Activated T-cell treated with anti-CD3 and anti-CD28 coated beads, Interleukin-2, amount 50 U/mL, for 72 hours (primary cell): ENCODE measurements around the gene IKZF5. TPM values are rescaled to one million over a fixed set of nuclear protein-coding genes. Genes with fewer than 3 reads are reported as not detected.
A peak's percentile ranks its signal among the peaks of the same experiment; 100 is the strongest.

Experiments used
- ATAC-seq, 2 donors: fragments of 150-1000 bp; cut with Tn5 transposase; replicated peaks in 1 of 2; 2 replicates each; pipeline ENCODE4 v1.10.0; 2021; ENCODE audit warnings: moderate library complexity in 2 of 2, mild to moderate bottlenecking in 1 of 2
- DNase-seq, 2 donors: peaks; one replicate each; pipeline ENCODE4 v3.0.0; 2021 to 2022; ENCODE audit warnings: mixed read lengths in 1 of 2
- H3K27ac Mint-ChIP-seq: one replicate; pipeline ENCODE4 v1.8.0; 2022; ENCODE audit warnings: mild to moderate bottlenecking, moderate library complexity, mixed read lengths
- H3K27me3 Mint-ChIP-seq: one replicate; pipeline ENCODE4 v1.8.0; 2022; ENCODE audit warnings: low read depth, mixed read lengths
- H3K36me3 Mint-ChIP-seq, 2 donors: one replicate each; pipeline ENCODE4 v1.8.0; 2022; ENCODE audit warnings: mixed read lengths in 2 of 2, mild to moderate bottlenecking in 1 of 2; ENCODE audit not compliant: insufficient read depth in 2 of 2
- H3K4me1 Mint-ChIP-seq: one replicate; pipeline ENCODE4 v1.8.0; 2022; ENCODE audit warnings: low read depth, mixed read lengths
- H3K4me3 Mint-ChIP-seq, 2 donors: one replicate each; pipeline ENCODE4 v1.8.0; 2022; ENCODE audit warnings: mild to moderate bottlenecking in 2 of 2, mixed read lengths in 2 of 2, moderate library complexity in 2 of 2
- H3K9me3 Mint-ChIP-seq, 2 donors: one replicate each; pipeline ENCODE4 v1.8.0; 2022; ENCODE audit warnings: mixed read lengths in 2 of 2
- total RNA-seq, 2 donors: library from RNA; stranded (reverse); gene quantifications; one replicate each; pipeline ENCODE4 v1.2.3, GENCODE V29; 2022

IKZF5 gene
- total RNA-seq, 2 donors from 2014 or later: 13.2 to 15.2 TPM

- peaks cover 9% of the 10 kb centered on the region for H3K4me1 Mint-ChIP-seq
- no peaks in the 10 kb centered on the region for H3K27me3 Mint-ChIP-seq
- no peak for ATAC-seq
Measured at GRCh38 chr10:122986335-122986734, 22.3 kb downstream of the IKZF5 start.

GRCh38 chr10:122984708-122985107 is 23.9 kb downstream of the IKZF5 start:
- Mint-ChIP-seq H3K27me3 (no peaks in the 10 kb centered on the region), H3K4me1 (peaks cover 23% of the 10 kb centered on the region), H3K36me3 (peaks cover 0 to 2% of the 10 kb centered on the region in 2 donors), H3K4me3 (no peak overlapping the region), H3K27ac (no peak overlapping the region), H3K9me3 (no peaks in the 10 kb centered on the region)
- ATAC-seq (no peak), DNase-seq (no peak)

More at GRCh38 chr10:122986335-122986734, 22.3 kb downstream of the IKZF5 start:
- Mint-ChIP-seq H3K27ac (no peak overlapping the region), H3K36me3 (peaks cover 2 to 3% of the 10 kb centered on the region in 2 donors), H3K4me3 (no peak overlapping the region), H3K9me3 (no peaks in the 10 kb centered on the region)
- no peak for DNase-seq

GRCh38 chr10:122983898-122984297 is 24.7 kb downstream of the IKZF5 start:
- no peak for DNase-seq
- H3K9me3 Mint-ChIP-seq: no peaks in the 10 kb centered on the region

GRCh38 chr10:122981066-122981464 is 27.5 kb downstream of the IKZF5 start:
- peak overlapping the region; percentile 31 for H3K27ac Mint-ChIP-seq
- H3K9me3 Mint-ChIP-seq: no peaks in the 10 kb centered on the region
- H3K4me3 Mint-ChIP-seq: peak overlapping the region; percentile 92 to 94
- peaks cover 0 to 2% of the 10 kb centered on the region in 2 donors for H3K36me3 Mint-ChIP-seq
- DNase-seq: peak in 1 of 2 donors; percentile 3
- H3K4me1 Mint-ChIP-seq: peaks cover 24% of the 10 kb centered on the region
- ATAC-seq: no peak
- no peaks in the 10 kb centered on the region for H3K27me3 Mint-ChIP-seq

More at GRCh38 chr10:122983898-122984297, 24.7 kb downstream of the IKZF5 start:
- Mint-ChIP-seq H3K27me3 (no peaks in the 10 kb centered on the region), H3K4me3 (no peak overlapping the region), H3K4me1 (peaks cover 24% of the 10 kb centered on the region), H3K27ac (no peak overlapping the region), H3K36me3 (peaks cover 0 to 2% of the 10 kb centered on the region in 2 donors)
- no peak for ATAC-seq

GRCh38 chr10:122980209-122981065 is 28.2 kb downstream of the IKZF5 start, which contains the start of gene PSTK:
Gene PSTK, plus strand, starts transcription at chr10:122980401. Its CDS starts 79 bp downstream, at chr10:122980480.
- Mint-ChIP-seq H3K4me3 (peak within 1 kb of the TSS; percentile 92 to 94), H3K27me3 (no peaks in the 10 kb centered on the region), H3K27ac (peak within 1 kb of the TSS; percentile 94), H3K36me3 (peaks cover 0 to 2% of the 10 kb centered on the region in 2 donors), H3K9me3 (no peaks in the 10 kb centered on the region), H3K4me1 (peaks cover 24% of the 10 kb centered on the region)
- peak; percentile 88 to 90 for DNase-seq
- ATAC-seq: peak; percentile 97 to 98

GRCh38 chr10:122974543-122975064 is 34.0 kb downstream of the IKZF5 start:
- Mint-ChIP-seq H3K4me1 (peaks cover under 1% of the 10 kb centered on the region), H3K4me3 (no peak overlapping the region), H3K9me3 (no peaks in the 10 kb centered on the region), H3K27me3 (no peaks in the 10 kb centered on the region), H3K27ac (no peak overlapping the region), H3K36me3 (no peaks in the 10 kb centered on the region)
- no peak for DNase-seq
- ATAC-seq: no peak

GRCh38 chr10:122974023-122974422 is 34.6 kb downstream of the IKZF5 start:
- ATAC-seq (no peak), DNase-seq (no peak)
- no peak overlapping the region for H3K4me3 Mint-ChIP-seq
- no peaks in the 10 kb centered on the region for H3K4me1 Mint-ChIP-seq
- no peak overlapping the region for H3K27ac Mint-ChIP-seq
- H3K9me3 Mint-ChIP-seq: no peaks in the 10 kb centered on the region
- no peaks in the 10 kb centered on the region for H3K36me3 Mint-ChIP-seq
- H3K27me3 Mint-ChIP-seq: no peaks in the 10 kb centered on the region

- Mint-ChIP-seq H3K9me3 (peaks cover 9 to 17% of the 10 kb centered on the region in 2 donors), H3K4me3 (no peak overlapping the region), H3K27me3 (peaks cover 15% of the 10 kb centered on the region), H3K27ac (no peak overlapping the region), H3K36me3 (peaks cover 9 to 11% of the 10 kb centered on the region in 2 donors), H3K4me1 (no peaks in the 10 kb centered on the region)
- DNase-seq (no peak), ATAC-seq (no peak)
Measured at GRCh38 chr10:122968698-122969097, 39.9 kb downstream of the IKZF5 start.

- ATAC-seq (no peak), DNase-seq (no peak)
- Mint-ChIP-seq H3K36me3 (peaks cover 9 to 13% of the 10 kb centered on the region in 2 donors), H3K27me3 (peaks cover 15% of the 10 kb centered on the region), H3K27ac (no peak overlapping the region), H3K4me3 (no peak overlapping the region), H3K9me3 (peaks cover 9 to 17% of the 10 kb centered on the region in 2 donors), H3K4me1 (peaks cover 8% of the 10 kb centered on the region)
Measured at GRCh38 chr10:122966879-122967278, 41.7 kb downstream of the IKZF5 start.

GRCh38 chr10:122962405-122962804 is 46.2 kb downstream of the IKZF5 start:
- Mint-ChIP-seq H3K27ac (no peak overlapping the region), H3K9me3 (peaks cover 9 to 15% of the 10 kb centered on the region in 2 donors), H3K36me3 (peaks cover 9 to 13% of the 10 kb centered on the region in 2 donors), H3K27me3 (peaks cover 10% of the 10 kb centered on the region), H3K4me3 (no peak overlapping the region), H3K4me1 (peaks cover 8% of the 10 kb centered on the region)
- peak; percentile 32 to 43 for ATAC-seq
- DNase-seq: no peak

GRCh38 chr10:122957474-122957873 is 51.1 kb downstream of the IKZF5 start:
- Mint-ChIP-seq H3K27me3 (peaks cover 15% of the 10 kb centered on the region), H3K36me3 (peaks cover 4 to 6% of the 10 kb centered on the region in 2 donors), H3K9me3 (no peaks in the 10 kb centered on the region), H3K4me3 (no peak overlapping the region), H3K4me1 (peaks cover 40% of the 10 kb centered on the region), H3K27ac (no peak overlapping the region)
- no peak for DNase-seq
- no peak for ATAC-seq

GRCh38 chr10:122955892-122956291 is 52.7 kb downstream of the IKZF5 start:
- H3K27ac Mint-ChIP-seq: no peak overlapping the region
- H3K9me3 Mint-ChIP-seq: no peaks in the 10 kb centered on the region
- H3K4me3 Mint-ChIP-seq: no peak overlapping the region

GRCh38 chr10:122954731-122955050 is 53.9 kb downstream of the IKZF5 start:
- Mint-ChIP-seq H3K4me1 (peaks cover 49% of the 10 kb centered on the region), H3K27ac (no peak overlapping the region), H3K36me3 (peaks cover 4 to 9% of the 10 kb centered on the region in 2 donors), H3K9me3 (no peaks in the 10 kb centered on the region), H3K4me3 (peak overlapping the region; percentile 89 to 97), H3K27me3 (peaks cover 15% of the 10 kb centered on the region)
- DNase-seq (no peak), ATAC-seq (no peak)

More at GRCh38 chr10:122955892-122956291, 52.7 kb downstream of the IKZF5 start:
- Mint-ChIP-seq H3K36me3 (peaks cover 4 to 9% of the 10 kb centered on the region in 2 donors), H3K27me3 (peaks cover 15% of the 10 kb centered on the region), H3K4me1 (peaks cover 41% of the 10 kb centered on the region)
- DNase-seq (no peak), ATAC-seq (no peak)
